Endothelial cell of umbilical vein (primary cell): ENCODE results near the gene PDLIM3. TPM values are rescaled to one million over a fixed set of nuclear protein-coding genes. Genes with fewer than 3 reads are reported as not detected.

Experiments used
- BruUV-seq: library from RNA; stranded (reverse); fragments of 400-500 nt; replicated peaks from 2 replicates; lab custom pipeline; 2021; lab: Mats Ljungman, UMichigan
- CTCF ChIA-PET: fragments of 300-600, 350-600 bp; sonication (Branson Sonifier 250); formaldehyde crosslinking; loops from one replicate; lab custom pipeline; 2021; ENCODE audit warnings: antibody characterized with exemption, inconsistent platforms; lab: Charles Lee
- POLR2A ChIA-PET: fragments of 300-600, 350-600 bp; sonication (Branson Sonifier 250); formaldehyde crosslinking; loops from one replicate; lab custom pipeline; 2021; ENCODE audit warnings: antibody characterized with exemption, inconsistent platforms; lab: Charles Lee
- DNase-seq: peaks from one replicate; pipeline ENCODE4 v3.0.0-alpha.2; 2011; ENCODE audit warnings: low read depth, low spot score
- FAIRE-seq: peaks from 2 replicates; lab custom pipeline; 2011; peaks lifted over from hg19 to GRCh38; lab: Jason Lieb, UNC
- H2AFZ ChIP-seq: 2 replicates; pipeline ENCODE4 v1.6.0; 2012; ENCODE audit warnings: low read depth, low read length, control low read depth, inconsistent platforms
- H3K27ac ChIP-seq: 2 replicates; pipeline ENCODE4 v1.5.1; 2011; ENCODE audit warnings: low read depth, mild to moderate bottlenecking, control low read depth, low read length, moderate library complexity; ENCODE audit not compliant: insufficient read depth
- H3K27me3 ChIP-seq, 2 experiments: 2 replicates each; pipeline versions ENCODE4 v1.6.0 to v1.6.1; 2011; ENCODE audit warnings: low read length in 2 of 2, mixed read lengths in 1 of 2; ENCODE audit not compliant: control insufficient read depth in 2 of 2, insufficient read depth in 2 of 2
- H3K36me3 ChIP-seq, 2 experiments: 2 replicates in 1 of 2; 3 replicates in 1 of 2; pipeline ENCODE4 v1.5.1; 2011; ENCODE audit warnings: low read length in 2 of 2, mild to moderate bottlenecking in 1 of 2, moderate library complexity in 1 of 2; ENCODE audit not compliant: control insufficient read depth in 2 of 2, insufficient read depth in 2 of 2; ENCODE audit errors: extremely low read depth in 1 of 2
- H3K4me1 ChIP-seq: 3 replicates; pipeline ENCODE4 v1.5.1; 2011; ENCODE audit warnings: mild to moderate bottlenecking, low read length; ENCODE audit not compliant: control insufficient read depth, insufficient read depth; ENCODE audit errors: extremely low read depth
- H3K4me2 ChIP-seq: 2 replicates; pipeline ENCODE4 v1.6.1; 2011; ENCODE audit warnings: low read length, control low read depth, mixed read lengths; ENCODE audit not compliant: insufficient read depth
- H3K4me3 ChIP-seq, 3 experiments: fragments of 200-600 bp in 1 of 3; sonication (generic), shearing (Covaris generic) in 1 of 3; replicated peaks in 1 of 3; 2 replicates each; pipeline ENCODE4 v1.5.1; 2011 to 2016; ENCODE audit warnings: control low read depth in 3 of 3, low read length in 3 of 3, mild to moderate bottlenecking in 2 of 3, inconsistent platforms in 1 of 3, low read depth in 1 of 3, moderate library complexity in 1 of 3; ENCODE audit not compliant: insufficient read depth in 1 of 3
- H3K79me2 ChIP-seq: 2 replicates; pipeline ENCODE4 v1.6.0; 2012; ENCODE audit warnings: low read length, inconsistent platforms; ENCODE audit not compliant: control insufficient read depth, insufficient read depth
- H3K9ac ChIP-seq: replicated peaks from 2 replicates; pipeline ENCODE3; 2011; ENCODE audit warnings: low read length, control low read depth; ENCODE audit not compliant: insufficient read depth; ENCODE audit errors: extremely low read depth
- H3K9me1 ChIP-seq: replicated peaks from 3 replicates; pipeline ENCODE4 v1.6.0; 2011; ENCODE audit warnings: mild to moderate bottlenecking, low read length; ENCODE audit not compliant: control insufficient read depth, insufficient read depth; ENCODE audit errors: extremely low read depth
- H3K9me3 ChIP-seq: replicated peaks from 2 replicates; pipeline ENCODE4 v1.5.1; 2012; ENCODE audit warnings: low read length, inconsistent platforms; ENCODE audit not compliant: control insufficient read depth, insufficient read depth
- H4K20me1 ChIP-seq: replicated peaks from 2 replicates; pipeline ENCODE3; 2011; ENCODE audit warnings: mild to moderate bottlenecking, low read length; ENCODE audit not compliant: control insufficient read depth, insufficient read depth; ENCODE audit errors: extremely low read depth
- CTCF ChIP-seq, 2 donors: IDR thresholded peaks; 1 replicate in 1 of 2; 2 replicates in 1 of 2; pipeline ENCODE4 v1.5.1; 2011; ENCODE audit warnings: low read length in 2 of 2, mild to moderate bottlenecking in 2 of 2, moderate library complexity in 2 of 2, control low read depth in 1 of 2, inconsistent platforms in 1 of 2, low read depth in 1 of 2; ENCODE audit not compliant: insufficient read depth in 1 of 2; ENCODE audit errors: extremely low read depth in 1 of 2
- EZH2 ChIP-seq: IDR thresholded peaks from 2 replicates; pipeline ENCODE4 v1.6.1; 2012; ENCODE audit warnings: borderline replicate concordance, low read depth, mild to moderate bottlenecking, moderate library complexity, low read length, inconsistent platforms; ENCODE audit not compliant: severe bottlenecking
- FOS ChIP-seq: IDR thresholded peaks from 2 replicates; pipeline ENCODE4 v1.6.1; 2011; ENCODE audit warnings: mild to moderate bottlenecking, low read length, moderate library complexity, borderline replicate concordance; ENCODE audit not compliant: insufficient read depth
- GATA2 ChIP-seq: IDR thresholded peaks from 2 replicates; pipeline ENCODE4 v1.7.0; 2011; ENCODE audit warnings: low read depth, mild to moderate bottlenecking, moderate library complexity, mixed read lengths, low read length; ENCODE audit not compliant: insufficient read length, insufficient read depth
- JUN ChIP-seq: IDR thresholded peaks from 2 replicates; pipeline ENCODE4 v1.6.1; 2011; ENCODE audit warnings: borderline replicate concordance, low read depth; ENCODE audit not compliant: insufficient read length, insufficient read depth
- MAX ChIP-seq: IDR thresholded peaks from 2 replicates; pipeline ENCODE4 v1.6.1; 2011; ENCODE audit not compliant: insufficient read depth, insufficient read length
- MYC ChIP-seq: IDR thresholded peaks from one replicate; pipeline ENCODE4 v1.6.1; 2011; ENCODE audit warnings: mild to moderate bottlenecking, low read depth, low read length
- POLR2A ChIP-seq: IDR thresholded peaks from 2 replicates; pipeline ENCODE4 v1.6.1; 2012; ENCODE audit warnings: low read depth, mild to moderate bottlenecking, control low read depth, low read length
- POLR2AphosphoS5 ChIP-seq: IDR thresholded peaks from 2 replicates; pipeline ENCODE4 v1.6.1; 2012; ENCODE audit warnings: low read depth, mild to moderate bottlenecking, control low read depth, low read length, moderate library complexity; ENCODE audit not compliant: insufficient read depth
- dilution Hi-C: fragments of 300-500 bp; cut with MboI; formaldehyde crosslinking; loops from one replicate; pipeline ENCODE4 v1.15.0; 2019; ENCODE audit warnings: low sequenced_read_pairs; ENCODE audit not compliant: extremely low pct_ligation_motif_present
- intact Hi-C: fragments of 100-400 bp; cut with micrococcal nuclease; formaldehyde crosslinking; loops from one replicate; pipeline ENCODE4 v1.10.0; 2022
- polyA plus RNA-seq, 4 experiments: library from polyadenylated mRNA; depleted of rRNA in 3 of 4; stranded (reverse) in 3 of 4; unstranded in 1 of 4; fragments of >200 nt; gene quantifications; 2 replicates each; pipeline versions ENCODE4 v1.2.1 to v1.2.3, GENCODE V29; 2011 to 2012; ENCODE audit warnings: missing spikeins in 1 of 4
- total RNA-seq: library from RNA; stranded (reverse); gene quantifications from 2 replicates; pipeline ENCODE4 v1.2.3, GENCODE V29; 2021

The PDLIM3 gene
- total and polyA plus RNA-seq, 2 donors (not counting 3 experiments of a cell fraction or from before 2014, with no cell fraction given) = 9.7 to 17.6 TPM

- FAIRE-seq (no peak), DNase-seq (no peak)
- intact Hi-C loops = no loop called here
- H3K4me2 ChIP-seq = no peak overlapping the region
- H3K36me3 ChIP-seq = no peaks in the 10 kb centered on the region
- POLR2A ChIA-PET = no interaction called here
- H4K20me1 ChIP-seq = no peaks in the 10 kb centered on the region
- dilution Hi-C loops = no loop called here
- CTCF ChIA-PET = no interaction called here
- TF ChIP-seq MAX = no peak
- no peak overlapping the region for H3K27ac ChIP-seq
- H3K9me3 ChIP-seq = no peaks in the 10 kb centered on the region
- H2AFZ ChIP-seq = no peak overlapping the region
- peaks cover 14% of the 10 kb centered on the region for H3K4me1 ChIP-seq
- H3K79me2 ChIP-seq = no peaks in the 10 kb centered on the region
- H3K27me3 ChIP-seq = no peaks in the 10 kb centered on the region
- no peaks in the 10 kb centered on the region for H3K9me1 ChIP-seq
- no peak overlapping the region for H3K4me3 ChIP-seq
- no peak overlapping the region for H3K9ac ChIP-seq
- no TSS peak for BruUV-seq
Measured at GRCh38 chr4:185523862-185524261, 11.4 kb downstream of the PDLIM3 start.

- no TSS peak for BruUV-seq
Measured at GRCh38 chr4:185522451-185522850, 12.9 kb downstream of the PDLIM3 start.

More at GRCh38 chr4:185522451-185522850, 12.9 kb downstream of the PDLIM3 start:
- Histone ChIP-seq H3K27me3 (no peaks in the 10 kb centered on the region), H3K79me2 (no peaks in the 10 kb centered on the region), H4K20me1 (no peaks in the 10 kb centered on the region), H3K4me3 (no peak overlapping the region), H3K36me3 (no peaks in the 10 kb centered on the region), H3K9me1 (no peaks in the 10 kb centered on the region), H3K27ac (no peak overlapping the region), H2AFZ (no peak overlapping the region), H3K9me3 (no peaks in the 10 kb centered on the region), H3K4me2 (no peak overlapping the region), H3K4me1 (peaks cover 20% of the 10 kb centered on the region), H3K9ac (no peak overlapping the region)
- dilution Hi-C loops (no loop called here), intact Hi-C loops (no loop called here)
- DNase-seq = no peak
- ChIA-PET POLR2A (no interaction called here), CTCF (interaction anchor here (1.0 kb wide), 1 partner anchor 12 kb away, joined by 4 read pairs; no protein-coding TSS in a partner anchor)
- no peak for FAIRE-seq
- TF ChIP-seq POLR2AphosphoS5 (no peak), EZH2 (no peak), GATA2 (no peak), MYC (no peak), JUN (no peak), MAX (no peak), POLR2A (no peak), FOS (no peak), CTCF (IDR thresholded peaks at IDR 0.05; ENCODE audit: extremely low read depth in 1 of 2, insufficient read depth in 1 of 2, low read depth in 1 of 2, low read length in 2 of 2) (no peak)
